ENCODE results near the gene COX8A. TPM values are rescaled to one million over a fixed set of nuclear protein-coding genes. Genes with fewer than 3 reads are reported as not detected.

Gene COX8A
- total and polyA plus RNA-seq, 10 of the 15 experiments (the other 5 are each of a cell fraction or from before 2014, with no cell fraction given): 243 to 1,476 (median 522) TPM

GRCh38 chr11:64025205-64025604, 50.8 kb downstream of the COX8A start:
- in situ Hi-C loops (cut with MboI) (no loop called here), intact Hi-C loops (cut with micrococcal nuclease; ENCODE audit: unreplicated experiment) (no loop called here)
- Histone ChIP-seq H3K27me3 (replicated peaks in 1 of 2; ENCODE audit: control insufficient read depth in 2 of 2, insufficient read depth in 2 of 2, low read length in 1 of 2) (no peaks in the 10 kb centered on the region; a peak in 2 of 4 replicates), H3K9ac (ENCODE audit: control insufficient read depth, insufficient read depth, low read length) (no peak overlapping the region), H3K79me2 (ENCODE audit: control insufficient read depth, insufficient read depth, low read length) (no peaks in the 10 kb centered on the region), H3K4me1 (ENCODE audit: control insufficient read depth, insufficient read depth, low read length) (no peaks in the 10 kb centered on the region), H3K4me2 (ENCODE audit: control insufficient read depth, insufficient read depth) (no peak overlapping the region), H3K27ac (ENCODE audit: control insufficient read depth, insufficient read depth) (no peak overlapping the region), H4K20me1 (ENCODE audit: control insufficient read depth, insufficient read depth) (no peaks in the 10 kb centered on the region), H3K9me3 (replicated peaks; ENCODE audit: control insufficient read depth, insufficient read depth, low read length) (no peaks in the 10 kb centered on the region), H3K36me3 (ENCODE audit: control insufficient read depth in 2 of 2, insufficient read depth in 2 of 2, low read length in 1 of 2) (no peaks in the 10 kb centered on the region), H3K4me3 (no peak overlapping the region), H2AFZ (ENCODE audit: control insufficient read depth, low read depth, low read length) (no peak overlapping the region)
- BruUV-seq (replicated peaks): no TSS peak
- 43% methylated on average over 4 of the region's 4 CpGs for WGBS (ENCODE audit: insufficient coverage, insufficient replicate concordance, low lambda C conversion rate, missing lambda C conversion rate)
- ChIA-PET RAD21 (ENCODE audit: unreplicated experiment) (no interaction called here), SMC1A (ENCODE audit: uncharacterized antibody, unreplicated experiment) (no interaction called here), POLR2A (no interaction called here), CTCF (interaction anchor here (1.7 kb wide), 1 partner anchor 123 kb away, joined by 3 read pairs; no protein-coding TSS in a partner anchor)
- no peak for DNase-seq (ENCODE audit: low read depth, low spot score)
- FAIRE-seq: no peak
- no peak for ATAC-seq
- TF ChIP-seq NR2C1 (IDR thresholded peaks at IDR 0.05) (no peak), ZNF217 (IDR thresholded peaks at IDR 0.05) (no peak), ATF2 (IDR thresholded peaks at IDR 0.05; ENCODE audit: low read length) (no peak), EZH2 (IDR thresholded peaks at IDR 0.05; ENCODE audit: borderline replicate concordance, control insufficient read depth, low read depth, low read length) (no peak)

Small RNAs within 50 kb of the gene (small RNA-seq; reads per million reads assigned to genes)
- gene RNU6-45P: not detected

Other genes starting within 250 kb of the COX8A start
Only the 7 nearest of the 10 such genes appear.
- 27.5 and 32.6 TPM in 2 replicates for gene SPINDOC, start 161.2 kb upstream of the COX8A start, total RNA-seq (2014; rRNA removed)
- gene SPINDOC, start 161.2 kb upstream of the COX8A start, total RNA-seq (2014; rRNA removed; fragmentation: Illumina TruSeq; extraction: Trizol): 17.9 and 22.5 TPM in 2 replicates
- gene SPINDOC, start 161.2 kb upstream of the COX8A start, total RNA-seq (2021): 31.5 and 36.3 TPM in 2 replicates
- 11.9 and 19.0 TPM in 2 replicates for gene SPINDOC, start 161.2 kb upstream of the COX8A start, polyA plus RNA-seq (2011; rRNA removed)
- 6.3 and 14.7 TPM in 2 replicates for gene SPINDOC, start 161.2 kb upstream of the COX8A start, polyA plus RNA-seq (2014; fragmentation: Illumina TruSeq; extraction: Trizol)
- 1 to 10 TPM; 1.1 to 1.2 TPM for gene SPINDOC, start 161.2 kb upstream of the COX8A start, polyA plus RNA-seq (2014; fragmentation: Nextera tagmentation; extraction: Ambion mirVana)
- 38.2 and 41.4 TPM in 2 replicates for gene SPINDOC, start 161.2 kb upstream of the COX8A start, polyA plus RNA-seq (2014; rRNA removed)
- gene SPINDOC, start 161.2 kb upstream of the COX8A start, polyA plus RNA-seq (2016; fragmentation: Nextera tagmentation; extraction: Ambion mirVana): 1 to 10 TPM in 1 of 2 experiments, under 1 TPM in 1; 0.88 to 1.2 TPM
- gene MARK2, start 135.5 kb upstream of the COX8A start, total RNA-seq (2014; rRNA removed): 10.7 and 14.8 TPM in 2 replicates
- gene MARK2, start 135.5 kb upstream of the COX8A start, total RNA-seq (2014; rRNA removed; fragmentation: Illumina TruSeq; extraction: Trizol): 9.3 and 9.7 TPM in 2 replicates
- 29.5 and 30.0 TPM in 2 replicates for gene MARK2, start 135.5 kb upstream of the COX8A start, total RNA-seq (2021)
- gene MARK2, start 135.5 kb upstream of the COX8A start, polyA plus RNA-seq (2011; rRNA removed): 11.3 and 14.5 TPM in 2 replicates
- 13.6 and 16.1 TPM in 2 replicates for gene MARK2, start 135.5 kb upstream of the COX8A start, polyA plus RNA-seq (2014; fragmentation: Illumina TruSeq; extraction: Trizol)
- under 1 TPM; 0.19 to 0.40 TPM for gene MARK2, start 135.5 kb upstream of the COX8A start, polyA plus RNA-seq (2014; fragmentation: Nextera tagmentation; extraction: Ambion mirVana)
- 20.2 and 22.2 TPM in 2 replicates for gene MARK2, start 135.5 kb upstream of the COX8A start, polyA plus RNA-seq (2014; rRNA removed)
- 10 to 100 TPM in 1 of 2 experiments, 1 to 10 TPM in 1; 4.1 to 11.9 TPM for gene MARK2, start 135.5 kb upstream of the COX8A start, polyA plus RNA-seq (2016; fragmentation: Nextera tagmentation; extraction: Ambion mirVana)
- gene RCOR2, start 57.5 kb upstream of the COX8A start, total RNA-seq (2014; rRNA removed): 0.05 and 0.17 TPM in 2 replicates
- 0.09 TPM in 1 of 2 replicates, not detected in the other for gene RCOR2, start 57.5 kb upstream of the COX8A start, total RNA-seq (2014; rRNA removed; fragmentation: Illumina TruSeq; extraction: Trizol)
- 0.16 and 0.28 TPM in 2 replicates for gene RCOR2, start 57.5 kb upstream of the COX8A start, total RNA-seq (2021)
- gene RCOR2, start 57.5 kb upstream of the COX8A start, polyA plus RNA-seq (2011; rRNA removed): 0.07 and 0.11 TPM in 2 replicates
- gene RCOR2, start 57.5 kb upstream of the COX8A start, polyA plus RNA-seq (2014; fragmentation: Illumina TruSeq; extraction: Trizol): 0.06 and 0.10 TPM in 2 replicates
- gene RCOR2, start 57.5 kb upstream of the COX8A start, polyA plus RNA-seq (2014; fragmentation: Nextera tagmentation; extraction: Ambion mirVana): not detected
- 0.23 and 0.32 TPM in 2 replicates for gene RCOR2, start 57.5 kb upstream of the COX8A start, polyA plus RNA-seq (2014; rRNA removed)
- not detected for gene RCOR2, start 57.5 kb upstream of the COX8A start, polyA plus RNA-seq (2016; fragmentation: Nextera tagmentation; extraction: Ambion mirVana)
- gene NAA40, start 35.6 kb upstream of the COX8A start, total RNA-seq (2014; rRNA removed): 16.4 and 17.5 TPM in 2 replicates
- 18.0 and 19.1 TPM in 2 replicates for gene NAA40, start 35.6 kb upstream of the COX8A start, total RNA-seq (2014; rRNA removed; fragmentation: Illumina TruSeq; extraction: Trizol)
- 25.0 and 25.7 TPM in 2 replicates for gene NAA40, start 35.6 kb upstream of the COX8A start, total RNA-seq (2021)
- 16.3 and 22.4 TPM in 2 replicates for gene NAA40, start 35.6 kb upstream of the COX8A start, polyA plus RNA-seq (2011; rRNA removed)
- 31.6 and 31.7 TPM in 2 replicates for gene NAA40, start 35.6 kb upstream of the COX8A start, polyA plus RNA-seq (2014; fragmentation: Illumina TruSeq; extraction: Trizol)
- gene NAA40, start 35.6 kb upstream of the COX8A start, polyA plus RNA-seq (2014; fragmentation: Nextera tagmentation; extraction: Ambion mirVana): 1 to 10 TPM; 4.8 to 6.0 TPM
- gene NAA40, start 35.6 kb upstream of the COX8A start, polyA plus RNA-seq (2014; rRNA removed): 24.7 and 24.8 TPM in 2 replicates
- 10 to 100 TPM; 21.9 to 23.5 TPM for gene NAA40, start 35.6 kb upstream of the COX8A start, polyA plus RNA-seq (2016; fragmentation: Nextera tagmentation; extraction: Ambion mirVana)
- gene OTUB1, start 11.8 kb downstream of the COX8A start, total RNA-seq (2014; rRNA removed): 95.4 and 108 TPM in 2 replicates
- gene OTUB1, start 11.8 kb downstream of the COX8A start, total RNA-seq (2014; rRNA removed; fragmentation: Illumina TruSeq; extraction: Trizol): 46.8 and 49.6 TPM in 2 replicates
- gene OTUB1, start 11.8 kb downstream of the COX8A start, total RNA-seq (2021): 95.0 and 96.9 TPM in 2 replicates
- gene OTUB1, start 11.8 kb downstream of the COX8A start, polyA plus RNA-seq (2011; rRNA removed): 54.4 and 137 TPM in 2 replicates
- gene OTUB1, start 11.8 kb downstream of the COX8A start, polyA plus RNA-seq (2014; fragmentation: Illumina TruSeq; extraction: Trizol): 47.3 and 70.4 TPM in 2 replicates
- gene OTUB1, start 11.8 kb downstream of the COX8A start, polyA plus RNA-seq (2014; fragmentation: Nextera tagmentation; extraction: Ambion mirVana): 100 to 1,000 TPM; 125 to 225 TPM
- 156 and 169 TPM in 2 replicates for gene OTUB1, start 11.8 kb downstream of the COX8A start, polyA plus RNA-seq (2014; rRNA removed)
- 100 to 1,000 TPM; 165 to 174 TPM for gene OTUB1, start 11.8 kb downstream of the COX8A start, polyA plus RNA-seq (2016; fragmentation: Nextera tagmentation; extraction: Ambion mirVana)
- gene FLRT1, start 61.3 kb downstream of the COX8A start, total RNA-seq (2014; rRNA removed): not detected in 2 replicates
- not detected in 2 replicates for gene FLRT1, start 61.3 kb downstream of the COX8A start, total RNA-seq (2014; rRNA removed; fragmentation: Illumina TruSeq; extraction: Trizol)
- gene FLRT1, start 61.3 kb downstream of the COX8A start, total RNA-seq (2021): not detected in 2 replicates
- not detected in 2 replicates for gene FLRT1, start 61.3 kb downstream of the COX8A start, polyA plus RNA-seq (2011; rRNA removed)
- gene FLRT1, start 61.3 kb downstream of the COX8A start, polyA plus RNA-seq (2014; fragmentation: Illumina TruSeq; extraction: Trizol): not detected in 2 replicates
- gene FLRT1, start 61.3 kb downstream of the COX8A start, polyA plus RNA-seq (2014; fragmentation: Nextera tagmentation; extraction: Ambion mirVana): not detected
- not detected in 2 replicates for gene FLRT1, start 61.3 kb downstream of the COX8A start, polyA plus RNA-seq (2014; rRNA removed)
- under 1 TPM; 0.10 to 0.12 TPM for gene FLRT1, start 61.3 kb downstream of the COX8A start, polyA plus RNA-seq (2016; fragmentation: Nextera tagmentation; extraction: Ambion mirVana)
- 13.6 and 15.6 TPM in 2 replicates for gene MACROD1, start 191.5 kb downstream of the COX8A start, total RNA-seq (2014; rRNA removed)
- gene MACROD1, start 191.5 kb downstream of the COX8A start, total RNA-seq (2014; rRNA removed; fragmentation: Illumina TruSeq; extraction: Trizol): 9.0 and 11.3 TPM in 2 replicates
- gene MACROD1, start 191.5 kb downstream of the COX8A start, total RNA-seq (2021): 12.3 and 15.7 TPM in 2 replicates
- 1.4 and 1.5 TPM in 2 replicates for gene MACROD1, start 191.5 kb downstream of the COX8A start, polyA plus RNA-seq (2011; rRNA removed)
- gene MACROD1, start 191.5 kb downstream of the COX8A start, polyA plus RNA-seq (2014; fragmentation: Illumina TruSeq; extraction: Trizol): 2.7 and 5.7 TPM in 2 replicates
- gene MACROD1, start 191.5 kb downstream of the COX8A start, polyA plus RNA-seq (2014; fragmentation: Nextera tagmentation; extraction: Ambion mirVana): 1 to 10 TPM in 1 of 2 experiments, not detected in 1; 1.2 TPM
- gene MACROD1, start 191.5 kb downstream of the COX8A start, polyA plus RNA-seq (2014; rRNA removed): 14.1 and 22.7 TPM in 2 replicates
- gene MACROD1, start 191.5 kb downstream of the COX8A start, polyA plus RNA-seq (2016; fragmentation: Nextera tagmentation; extraction: Ambion mirVana): 10 to 100 TPM in 1 of 2 experiments, 1 to 10 TPM in 1; 8.6 to 11.3 TPM